ENCODE results near the gene TEKT5. TPM values are rescaled to one million over a fixed set of nuclear protein-coding genes. Genes with fewer than 3 reads are reported as not detected.
A peak's percentile ranks its signal among the peaks of the same experiment; 100 is the strongest.

TEKT5 gene
- total and polyA plus RNA-seq, 2 donors from 2014 or later, result 0.57 TPM; not detected in 1

- no peak for TF ChIP-seq CTCF (IDR thresholded peaks at IDR 0.05; ENCODE audit: borderline replicate concordance, extremely low read depth, insufficient read depth)
- peaks cover 0 to 21% (median 0%) of the 10 kb centered on the region in 3 donors for H3K4me1 ChIP-seq (ENCODE audit: control insufficient read depth in 2 of 3, insufficient read depth in 2 of 3, low read depth in 1 of 3, low read length in 3 of 3)
- H3K27ac ChIP-seq (ENCODE audit: low read depth in 2 of 2, low read length in 2 of 2), result peak within 1 kb of the TSS; percentile 69 to 76
- intact Hi-C loops (cut with DNase I), result no loop called here
- DNase-seq (peak; percentile 81 to 94 (median 84)), FAIRE-seq (no peak)
- peak within 1 kb of the TSS; percentile 44 to 61 (median 52) for H3K4me3 ChIP-seq (ENCODE audit: low read length in 3 of 3)
- H3K9me3 ChIP-seq (ENCODE audit: control insufficient read depth in 2 of 3, insufficient read depth in 1 of 3, low read length in 3 of 3), result no peaks in the 10 kb centered on the region
- H3K27me3 ChIP-seq (ENCODE audit: control insufficient read depth, insufficient read depth, low read length), result no peaks in the 10 kb centered on the region
- H3K36me3 ChIP-seq (ENCODE audit: control insufficient read depth in 2 of 3, insufficient read depth in 3 of 3, low read length in 3 of 3), result no peaks in the 10 kb centered on the region
- H3K9ac ChIP-seq (ENCODE audit: low read length in 3 of 3), result peak within 1 kb of the TSS in 2 of 3 donors; percentile 17 to 67
Measured at GRCh38 chr16:10579965-10580882, 114.5 kb downstream of the TEKT5 start, which contains the start of gene EMP2. EMP2 (minus strand) TSS chr16:10580598; CDS start chr16:10547617, 32,981 bp downstream.

GRCh38 chr16:10579575-10579964 is 115.2 kb downstream of the TEKT5 start:
- DNase-seq (no peak), FAIRE-seq (no peak)
- Histone ChIP-seq H3K9me3 (ENCODE audit: control insufficient read depth in 2 of 3, insufficient read depth in 1 of 3, low read length in 3 of 3) (no peaks in the 10 kb centered on the region), H3K36me3 (ENCODE audit: control insufficient read depth in 2 of 3, insufficient read depth in 3 of 3, low read length in 3 of 3) (no peaks in the 10 kb centered on the region), H3K4me1 (ENCODE audit: control insufficient read depth in 2 of 3, insufficient read depth in 2 of 3, low read depth in 1 of 3, low read length in 3 of 3) (peaks cover 0 to 21% (median 0%) of the 10 kb centered on the region in 3 donors), H3K4me3 (ENCODE audit: low read length in 3 of 3) (peak overlapping the region; percentile 44 to 61 (median 52)), H3K9ac (ENCODE audit: low read length in 3 of 3) (peak overlapping the region in 1 of 3 donors; percentile 26), H3K27ac (ENCODE audit: low read depth in 2 of 2, low read length in 2 of 2) (peak overlapping the region in 1 of 2 donors; percentile 76), H3K27me3 (ENCODE audit: control insufficient read depth, insufficient read depth, low read length) (no peaks in the 10 kb centered on the region)
- TF ChIP-seq CTCF (IDR thresholded peaks at IDR 0.05; ENCODE audit: borderline replicate concordance, extremely low read depth, insufficient read depth), result no peak
- intact Hi-C loops (cut with DNase I), result no loop called here

DNA sequence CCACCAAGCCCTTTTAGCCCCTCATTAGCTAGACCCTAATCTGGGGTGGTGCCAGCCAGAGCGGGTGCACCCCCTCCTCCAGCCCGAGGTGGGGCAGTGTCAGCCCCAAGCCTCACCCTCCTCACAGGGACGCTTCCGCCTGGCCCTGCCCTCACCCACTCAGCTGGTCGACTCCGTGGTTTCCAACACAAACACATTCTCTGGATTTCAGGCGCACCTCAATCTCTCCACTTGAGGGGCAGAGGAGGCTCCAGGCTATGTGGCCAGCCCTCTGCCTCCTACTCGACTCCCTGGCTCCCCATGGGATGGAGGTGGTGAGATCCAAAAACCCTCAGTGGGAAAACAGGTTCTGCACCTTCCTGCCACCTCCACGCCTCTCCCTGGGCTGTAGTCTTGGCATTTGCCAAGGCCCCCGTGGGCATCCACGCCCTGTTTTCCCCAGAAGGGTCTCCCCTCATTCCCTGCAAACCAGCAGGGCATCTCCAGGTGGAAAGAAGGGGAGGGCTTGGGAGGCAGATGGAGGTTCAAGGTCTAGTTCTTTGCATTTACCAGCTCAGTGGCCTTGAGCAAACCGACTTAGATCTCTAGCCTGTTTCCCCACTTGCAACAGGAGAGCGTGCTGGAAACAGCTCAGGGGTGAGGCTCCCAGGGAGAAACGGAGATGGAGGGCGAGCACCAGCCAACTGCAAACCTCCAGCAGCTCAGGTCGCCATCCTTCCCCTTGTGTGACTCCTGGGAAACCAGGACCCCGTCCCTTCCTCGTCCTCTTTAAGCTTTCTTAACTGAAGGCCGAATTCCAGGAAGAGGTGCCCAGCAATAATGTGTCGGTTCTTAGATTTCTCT is 116.0 kb downstream of the TEKT5 start:
- H3K9me3 ChIP-seq (ENCODE audit: control insufficient read depth in 2 of 3, insufficient read depth in 1 of 3, low read length in 3 of 3), result no peaks in the 10 kb centered on the region
- DNase-seq (peak in 3 of 5 donors; percentile 19 to 63 (median 47)), FAIRE-seq (no peak)
- H3K4me3 ChIP-seq (ENCODE audit: low read length in 3 of 3), result peak overlapping the region in 1 of 3 donors; percentile 13
- intact Hi-C loops (cut with DNase I), result no loop called here
- no peak overlapping the region for H3K9ac ChIP-seq (ENCODE audit: low read length in 3 of 3)
- peaks cover 0 to 21% (median 0%) of the 10 kb centered on the region in 3 donors for H3K4me1 ChIP-seq (ENCODE audit: control insufficient read depth in 2 of 3, insufficient read depth in 2 of 3, low read depth in 1 of 3, low read length in 3 of 3)
- no peaks in the 10 kb centered on the region for H3K36me3 ChIP-seq (ENCODE audit: control insufficient read depth in 2 of 3, insufficient read depth in 3 of 3, low read length in 3 of 3)
- no peaks in the 10 kb centered on the region for H3K27me3 ChIP-seq (ENCODE audit: control insufficient read depth, insufficient read depth, low read length)
- H3K27ac ChIP-seq (ENCODE audit: low read depth in 2 of 2, low read length in 2 of 2), result no peak overlapping the region
- no peak for TF ChIP-seq CTCF (IDR thresholded peaks at IDR 0.05; ENCODE audit: borderline replicate concordance, extremely low read depth, insufficient read depth)

Other genes starting within 250 kb of the TEKT5 start
- 25.8 TPM for gene EMP2, start 114.3 kb downstream of the TEKT5 start, total RNA-seq
- 14.5 TPM for gene EMP2, start 114.3 kb downstream of the TEKT5 start, polyA plus RNA-seq (ENCODE audit: insufficient read depth, low read depth, low replicate concordance)
- 38.5 TPM for gene NUBP1, start 48.9 kb upstream of the TEKT5 start, total RNA-seq
- gene NUBP1, start 48.9 kb upstream of the TEKT5 start, polyA plus RNA-seq (ENCODE audit: insufficient read depth, low read depth, low replicate concordance), result 47.7 TPM
- gene TVP23A, start 123.9 kb upstream of the TEKT5 start, total RNA-seq, result 0.19 TPM
- not detected for gene TVP23A, start 123.9 kb upstream of the TEKT5 start, polyA plus RNA-seq (ENCODE audit: insufficient read depth, low read depth, low replicate concordance)
- gene CIITA, start 182.3 kb upstream of the TEKT5 start, total RNA-seq, result 50.5 TPM
- 8.3 TPM for gene CIITA, start 182.3 kb upstream of the TEKT5 start, polyA plus RNA-seq (ENCODE audit: insufficient read depth, low read depth, low replicate concordance)
- gene DEXI, start 247.5 kb upstream of the TEKT5 start, total RNA-seq, result 31.0 TPM
- gene DEXI, start 247.5 kb upstream of the TEKT5 start, polyA plus RNA-seq (ENCODE audit: insufficient read depth, low read depth, low replicate concordance), result 46.2 TPM
- gene CLEC16A, start 249.6 kb upstream of the TEKT5 start, total RNA-seq, result 51.9 TPM
- gene CLEC16A, start 249.6 kb upstream of the TEKT5 start, polyA plus RNA-seq (ENCODE audit: insufficient read depth, low read depth, low replicate concordance), result 10.8 TPM

Data from kidney (tissue), 14 donors.